ENCODE data around the gene B3GLCT. TPM values are rescaled to one million over a fixed set of nuclear protein-coding genes. Genes with fewer than 3 reads are reported as not detected.

B3GLCT gene
- total RNA-seq, 2 donors from 2014 or later: 18.2 to 40.2 TPM

DNA sequence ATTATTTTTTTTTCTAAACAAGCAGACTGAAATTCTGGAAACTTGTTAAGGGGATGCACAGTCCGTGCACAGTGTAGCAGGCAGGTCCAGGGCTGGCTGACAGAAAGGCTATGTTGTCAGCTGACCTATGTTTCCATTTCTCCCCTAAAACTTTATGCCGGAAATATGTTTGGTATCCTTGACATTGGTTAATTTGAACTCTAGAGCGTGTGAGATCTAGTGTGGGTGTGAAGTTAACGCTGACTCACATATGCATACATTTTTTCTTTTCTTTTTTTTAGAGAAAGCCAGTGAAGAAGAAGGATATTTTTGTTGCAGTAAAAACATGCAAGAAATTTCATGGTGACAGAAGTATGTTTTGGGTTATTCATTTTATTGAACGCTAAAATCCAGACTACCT is 76.6 kb downstream of the B3GLCT start:
- Histone ChIP-seq H3K4me1 (no peaks in the 10 kb centered on the region), H3K4me3 (no peak overlapping the region), H3K27me3 (no peaks in the 10 kb centered on the region), H3K9me3 (no peaks in the 10 kb centered on the region), H3K36me3 (peaks cover 26% of the 10 kb centered on the region), H3K27ac (no peak overlapping the region)
- no peak for DNase-seq (ENCODE audit: low spot score)
- TF ChIP-seq CTCF (IDR thresholded peaks at IDR 0.05): no peak

GRCh38 chr13:31278869-31279268 is 79.1 kb downstream of the B3GLCT start:
- H3K36me3 ChIP-seq: peaks cover 26% of the 10 kb centered on the region
- H3K9me3 ChIP-seq: no peaks in the 10 kb centered on the region
- no peak for TF ChIP-seq CTCF (IDR thresholded peaks at IDR 0.05)
- DNase-seq (ENCODE audit: low spot score): no peak
- no peaks in the 10 kb centered on the region for H3K4me1 ChIP-seq
- no peaks in the 10 kb centered on the region for H3K27me3 ChIP-seq
- no peak overlapping the region for H3K27ac ChIP-seq
- H3K4me3 ChIP-seq: no peak overlapping the region

GRCh38 chr13:31282741-31283455 is 83.1 kb downstream of the B3GLCT start:
- Histone ChIP-seq H3K9me3 (no peaks in the 10 kb centered on the region), H3K27ac (no peak overlapping the region), H3K27me3 (no peaks in the 10 kb centered on the region), H3K4me3 (no peak overlapping the region), H3K36me3 (peaks cover 14% of the 10 kb centered on the region), H3K4me1 (no peaks in the 10 kb centered on the region)
- DNase-seq (ENCODE audit: low spot score): no peak
- TF ChIP-seq CTCF (IDR thresholded peaks at IDR 0.05): no peak

- Histone ChIP-seq H3K4me1 (no peaks in the 10 kb centered on the region), H3K9me3 (peaks cover 8 to 20% of the 10 kb centered on the region in 2 donors), H3K27ac (no peak overlapping the region), H3K36me3 (peaks cover 28% of the 10 kb centered on the region), H3K4me3 (no peak overlapping the region), H3K27me3 (no peaks in the 10 kb centered on the region)
- no peak for DNase-seq (ENCODE audit: low spot score)
- no peak for TF ChIP-seq CTCF (IDR thresholded peaks at IDR 0.05)
These were observed 87.2 kb downstream of the B3GLCT start for GRCh38 chr13:31286930-31287329.

DNA sequence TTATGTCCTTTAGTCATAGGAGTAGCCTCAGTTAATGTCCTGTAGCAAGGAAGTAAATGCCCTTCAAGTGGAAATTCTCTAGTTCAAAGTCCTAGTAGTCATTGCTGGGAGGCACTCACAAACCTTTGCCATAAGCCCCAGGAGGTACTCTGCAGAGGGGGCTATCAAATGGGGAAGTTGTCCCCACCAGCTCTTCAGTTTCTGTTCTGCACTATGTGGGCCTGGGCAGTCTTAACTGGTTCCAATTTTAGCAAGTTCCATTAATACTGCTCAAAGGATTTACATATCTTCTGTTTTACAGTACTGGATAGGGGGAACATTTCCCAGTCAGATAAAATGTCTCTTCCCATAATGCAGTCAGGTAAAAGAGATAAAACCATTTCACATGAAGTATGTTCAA is 101.3 kb downstream of the B3GLCT start:
- no peaks in the 10 kb centered on the region for H3K27me3 ChIP-seq
- no peak for TF ChIP-seq CTCF (IDR thresholded peaks at IDR 0.05)
- H3K36me3 ChIP-seq: peaks cover 18% of the 10 kb centered on the region
- H3K4me3 ChIP-seq: no peak overlapping the region
- DNase-seq (ENCODE audit: low spot score): no peak
- H3K4me1 ChIP-seq: no peaks in the 10 kb centered on the region
- H3K27ac ChIP-seq: no peak overlapping the region
- H3K9me3 ChIP-seq: no peaks in the 10 kb centered on the region

GRCh38 chr13:31310356-31310755 is 110.6 kb downstream of the B3GLCT start:
- no peaks in the 10 kb centered on the region for H3K27me3 ChIP-seq
- H3K27ac ChIP-seq: peak overlapping the region; percentile 27 to 32
- H3K4me3 ChIP-seq: no peak overlapping the region
- peaks cover 0 to 15% of the 10 kb centered on the region in 2 donors for H3K4me1 ChIP-seq
- H3K36me3 ChIP-seq: no peaks in the 10 kb centered on the region
- peaks cover 0 to 8% of the 10 kb centered on the region in 2 donors for H3K9me3 ChIP-seq
- DNase-seq (ENCODE audit: low spot score): no peak
- TF ChIP-seq CTCF (IDR thresholded peaks at IDR 0.05): no peak

All from right atrium auricular region (tissue), 2 donors.